Measurements from ENCODE around the gene GPR15LG.
"Not testable (repeated sequence)": the region's sequence is repeated elsewhere in the genome, so short reads cannot be mapped to it uniquely, and the experiment has no call there.

DNA sequence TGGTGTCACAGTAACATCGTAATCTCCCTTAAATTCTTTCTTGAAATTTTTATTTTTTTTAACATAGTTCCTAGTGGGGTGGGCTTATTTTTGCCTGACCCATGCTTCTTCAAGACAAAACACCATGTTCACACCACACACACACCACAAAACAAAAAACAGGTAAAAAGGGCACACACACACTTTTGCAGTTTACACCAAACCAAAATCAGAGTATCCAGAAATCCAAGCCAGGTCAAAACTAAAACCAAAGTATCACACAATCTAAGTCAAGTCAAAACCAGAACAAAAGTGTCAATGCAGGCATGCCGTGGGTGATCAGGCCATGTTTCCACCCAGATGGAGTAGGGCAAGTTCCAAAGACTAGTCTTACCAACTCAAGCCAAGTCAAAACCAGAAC lies 2.4 kb upstream of the GPR15LG start:
- TF ChIP-seq, protein P1, sequence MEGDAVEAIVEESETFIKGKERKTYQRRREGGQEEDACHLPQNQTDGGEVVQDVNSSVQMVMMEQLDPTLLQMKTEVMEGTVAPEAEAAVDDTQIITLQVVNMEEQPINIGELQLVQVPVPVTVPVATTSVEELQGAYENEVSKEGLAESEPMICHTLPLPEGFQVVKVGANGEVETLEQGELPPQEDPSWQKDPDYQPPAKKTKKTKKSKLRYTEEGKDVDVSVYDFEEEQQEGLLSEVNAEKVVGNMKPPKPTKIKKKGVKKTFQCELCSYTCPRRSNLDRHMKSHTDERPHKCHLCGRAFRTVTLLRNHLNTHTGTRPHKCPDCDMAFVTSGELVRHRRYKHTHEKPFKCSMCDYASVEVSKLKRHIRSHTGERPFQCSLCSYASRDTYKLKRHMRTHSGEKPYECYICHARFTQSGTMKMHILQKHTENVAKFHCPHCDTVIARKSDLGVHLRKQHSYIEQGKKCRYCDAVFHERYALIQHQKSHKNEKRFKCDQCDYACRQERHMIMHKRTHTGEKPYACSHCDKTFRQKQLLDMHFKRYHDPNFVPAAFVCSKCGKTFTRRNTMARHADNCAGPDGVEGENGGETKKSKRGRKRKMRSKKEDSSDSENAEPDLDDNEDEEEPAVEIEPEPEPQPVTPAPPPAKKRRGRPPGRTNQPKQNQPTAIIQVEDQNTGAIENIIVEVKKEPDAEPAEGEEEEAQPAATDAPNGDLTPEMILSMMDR (conservative IDR thresholded peaks at IDR 0.05; ENCODE audit: low read length): not testable (repeated sequence)
- TF ChIP-seq EZH2phosphoT487 (IDR thresholded peaks at IDR 0.05; ENCODE audit: borderline replicate concordance, low read depth, low read length): not testable (repeated sequence)
